GM19238 (cell line): ENCODE data around the gene RABGEF1.
"Not testable (repeated sequence)": the region's sequence is repeated elsewhere in the genome, so short reads cannot be mapped to it uniquely, and the experiment has no call there.

Source experiments
- DNase-seq: peaks from one replicate; pipeline ENCODE4 v3.0.0; 2011; ENCODE audit warnings: low spot score; ENCODE audit not compliant: insufficient read length

The RABGEF1 gene

DNA sequence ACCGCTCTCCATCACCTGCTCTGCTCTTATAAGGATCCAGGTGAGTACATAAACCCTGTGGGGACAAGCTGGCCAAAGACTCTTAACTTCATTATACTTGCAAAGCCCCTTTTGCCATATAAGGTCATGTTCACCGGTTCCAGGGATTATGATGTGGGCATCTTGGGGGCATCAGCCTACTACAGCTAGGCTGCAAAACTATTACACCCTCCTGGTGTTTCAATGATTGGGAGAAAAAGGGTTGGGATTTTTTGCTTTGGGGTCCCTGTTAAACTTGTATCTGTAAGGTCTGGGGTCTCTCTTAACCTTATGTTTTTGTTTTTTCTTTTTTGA lies 107.0 kb downstream of the RABGEF1 start:
- DNase-seq = not testable (repeated sequence)

GRCh38 chr7:66847879-66848790 lies 107.6 kb downstream of the RABGEF1 start:
- no peak for DNase-seq

GRCh38 chr7:66859339-66859738 lies 118.8 kb downstream of the RABGEF1 start:
- DNase-seq = no peak

DNA sequence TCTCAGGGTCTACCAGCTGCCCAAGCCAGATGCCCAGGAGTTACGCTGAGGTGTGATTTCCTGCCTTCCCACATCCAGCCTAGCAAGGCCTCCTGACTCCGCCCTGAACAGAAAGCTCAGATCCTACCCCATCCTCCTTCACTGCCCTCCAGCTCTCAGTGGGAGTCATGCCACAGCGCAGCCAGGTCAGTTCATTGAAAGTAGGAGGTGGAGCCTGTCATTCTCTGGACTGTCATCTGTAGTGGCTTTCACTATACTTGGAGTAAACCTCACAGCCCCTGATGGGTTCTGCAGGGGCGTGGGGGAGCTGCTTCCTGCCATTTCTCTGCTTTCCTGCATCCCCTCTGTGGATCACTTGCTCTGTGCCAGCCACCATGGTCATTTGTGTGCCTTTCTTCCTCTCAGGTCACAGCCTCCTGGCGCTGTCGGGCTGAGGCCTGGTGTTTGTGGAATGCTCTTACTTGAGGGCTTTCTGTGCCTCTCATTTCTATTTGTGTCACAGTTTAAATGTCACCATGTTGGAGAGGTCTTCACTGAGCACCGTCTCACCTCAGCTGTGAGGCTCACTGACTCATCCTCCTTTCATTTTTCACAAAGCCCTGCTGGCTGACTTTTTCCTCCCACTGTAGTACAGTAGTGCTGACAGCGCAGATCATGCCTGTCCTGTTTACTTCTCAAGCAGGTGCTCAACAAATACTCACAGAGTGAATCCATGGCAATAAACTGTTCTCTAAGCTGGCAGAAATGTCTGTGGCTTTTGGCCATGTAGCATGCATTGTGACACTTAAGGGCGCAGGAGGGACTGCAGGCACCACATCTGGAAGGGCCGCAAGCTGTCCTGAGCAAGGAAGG lies 119.5 kb downstream of the RABGEF1 start:
- no peak for DNase-seq

DNA sequence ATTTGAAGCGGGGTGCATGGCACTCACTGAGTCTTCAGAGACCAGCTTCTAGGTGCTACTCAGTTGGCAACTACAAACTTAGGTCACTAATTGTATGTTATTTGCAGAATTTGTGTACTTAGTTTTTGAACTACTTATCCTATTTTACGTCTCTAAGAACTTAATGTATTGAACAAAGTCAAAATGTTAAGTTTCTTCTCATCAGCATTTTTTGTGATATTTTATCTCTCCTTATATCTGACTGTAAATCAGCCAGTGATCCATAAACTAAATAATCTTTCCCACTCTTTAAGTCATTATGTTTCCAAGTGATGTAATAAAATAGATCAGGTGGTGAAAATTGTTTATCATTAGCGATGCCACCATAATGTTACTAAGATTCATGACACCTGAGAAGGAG lies 120.2 kb downstream of the RABGEF1 start:
- DNase-seq = no peak
